Raji (cell line): ENCODE measurements around the gene TM6SF1.

ENCODE experiments used
- POLR2A ChIP-seq: IDR thresholded peaks from 2 replicates; pipeline ENCODE4 v1.6.1; 2011; ENCODE audit warnings: low read depth, low read length, control low read depth; ENCODE audit not compliant: insufficient read depth

Gene TM6SF1

DNA sequence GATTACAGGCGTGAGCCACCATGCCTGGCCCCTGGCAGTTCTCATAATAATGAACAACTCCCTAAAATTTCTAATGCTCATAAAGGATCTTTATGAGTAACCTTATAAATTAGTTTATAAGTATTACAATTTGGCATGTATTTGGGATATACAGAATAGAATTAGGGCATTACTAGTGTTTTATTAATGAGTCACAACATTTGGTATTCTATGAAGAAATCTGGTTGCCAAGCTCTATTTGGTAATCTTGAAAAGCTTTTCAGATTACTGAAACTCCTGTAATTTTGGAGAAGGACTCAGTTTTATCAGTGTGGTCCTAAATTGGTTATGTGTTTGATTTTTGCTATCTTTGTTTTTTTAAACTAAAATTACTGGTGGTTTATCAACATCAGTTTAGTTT is 45.8 kb downstream of the TM6SF1 start:
- TF ChIP-seq POLR2A = no peak

DNA sequence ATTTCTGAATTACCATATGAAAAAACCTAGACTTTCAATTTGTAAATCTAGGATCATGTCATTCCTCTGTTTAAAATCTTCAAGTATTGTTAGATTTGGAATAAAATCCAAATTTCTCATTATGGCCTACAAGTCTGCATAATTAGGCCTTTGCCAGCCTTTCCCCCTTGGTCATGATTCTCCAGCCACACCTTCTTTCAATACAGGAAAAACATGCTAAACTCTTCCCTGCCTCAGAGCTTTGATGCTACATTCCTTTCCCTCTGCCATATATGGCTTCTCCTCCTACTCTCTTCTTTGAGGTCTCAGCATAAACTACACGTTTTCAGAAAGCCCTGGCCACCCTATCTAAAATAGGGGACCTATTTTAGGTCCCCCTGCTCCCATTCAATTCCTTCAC is 48.5 kb downstream of the TM6SF1 start:
- no peak for TF ChIP-seq POLR2A

DNA sequence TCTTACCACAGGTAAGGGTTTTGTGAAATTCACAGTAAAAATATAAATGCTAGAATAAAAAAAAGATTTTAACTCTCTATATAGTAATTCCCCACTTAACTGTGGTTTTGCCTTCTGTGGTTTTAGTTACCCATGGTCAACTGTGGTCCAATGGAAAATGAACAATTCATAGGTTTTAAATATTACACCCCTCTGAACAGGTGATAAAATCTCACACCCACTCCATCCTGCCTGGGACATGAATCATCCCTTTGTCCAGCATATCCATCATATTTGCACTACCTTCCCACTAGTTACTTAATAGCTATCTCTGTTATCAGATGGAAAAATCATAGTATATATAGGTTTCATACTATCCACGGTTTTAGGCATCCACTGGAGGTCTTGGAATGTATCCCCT is 50.9 kb downstream of the TM6SF1 start:
- no peak for TF ChIP-seq POLR2A

DNA sequence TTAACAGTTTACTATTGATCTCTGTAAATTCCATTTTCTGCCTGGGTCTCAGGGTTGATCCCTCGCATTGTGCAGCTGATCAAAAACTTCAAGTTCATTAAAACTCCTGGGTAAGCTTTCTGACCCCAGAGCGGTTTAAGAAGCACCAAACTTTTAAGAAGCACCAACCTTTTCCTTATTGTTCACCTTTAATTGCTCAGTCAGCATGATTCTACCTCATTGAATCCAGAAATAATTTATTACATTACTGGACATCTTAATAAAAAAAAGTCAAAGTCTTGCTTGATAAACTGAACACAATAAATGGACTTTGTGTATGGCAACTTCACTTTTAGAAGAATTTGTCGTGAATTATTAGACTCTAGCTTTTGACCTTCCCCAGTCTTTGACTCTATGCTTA is 53.3 kb downstream of the TM6SF1 start:
- TF ChIP-seq POLR2A = no peak

DNA sequence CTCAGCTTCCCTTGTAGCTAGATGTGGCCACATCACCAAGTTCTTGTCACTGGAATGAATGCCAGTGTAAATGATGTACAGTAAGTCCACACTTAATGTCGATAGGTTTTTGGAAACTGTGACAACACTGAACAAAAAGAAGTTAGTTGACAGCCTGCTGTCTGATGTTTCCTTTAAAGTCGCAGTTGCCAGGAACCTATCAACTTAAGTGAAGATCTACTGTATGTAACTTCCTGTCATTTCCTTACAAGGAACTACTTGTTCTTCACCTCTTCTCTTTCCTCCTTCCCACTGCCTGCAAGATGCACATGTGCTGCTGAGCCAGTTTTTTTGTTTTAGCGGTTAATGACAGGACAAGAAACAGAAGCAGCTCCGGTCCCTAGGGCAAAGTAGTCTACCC is 55.6 kb downstream of the TM6SF1 start:
- TF ChIP-seq POLR2A = no peak

DNA sequence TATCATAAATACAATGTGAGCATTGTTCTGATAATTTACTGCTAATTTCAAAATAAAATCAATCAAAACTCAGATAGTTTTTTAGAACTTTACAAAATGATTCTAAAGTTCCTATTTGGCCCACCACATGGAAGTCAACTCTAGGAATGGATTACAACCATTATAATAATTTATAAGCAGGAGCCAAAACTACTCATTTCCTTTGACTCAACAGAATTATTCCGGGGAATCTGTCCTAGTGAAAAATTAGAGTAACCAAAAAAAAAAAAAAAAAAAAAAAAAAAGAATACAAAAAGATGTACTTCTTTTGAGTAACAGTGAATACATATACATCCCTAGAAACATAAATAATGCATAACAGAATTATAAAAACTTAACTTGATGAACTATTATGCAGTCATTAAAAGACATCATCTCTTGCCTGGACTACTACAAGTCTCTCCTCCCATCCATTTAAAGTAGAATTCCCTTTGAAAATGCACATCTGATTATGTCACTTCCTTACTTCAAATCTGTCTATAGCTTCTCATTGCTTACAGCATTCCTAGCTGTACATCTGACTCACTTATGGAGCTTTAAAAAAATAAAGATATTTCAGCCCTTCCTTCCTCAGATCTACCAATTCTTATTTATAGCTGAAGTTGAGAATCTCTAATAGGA is 56.8 kb downstream of the TM6SF1 start:
- no peak for TF ChIP-seq POLR2A

DNA sequence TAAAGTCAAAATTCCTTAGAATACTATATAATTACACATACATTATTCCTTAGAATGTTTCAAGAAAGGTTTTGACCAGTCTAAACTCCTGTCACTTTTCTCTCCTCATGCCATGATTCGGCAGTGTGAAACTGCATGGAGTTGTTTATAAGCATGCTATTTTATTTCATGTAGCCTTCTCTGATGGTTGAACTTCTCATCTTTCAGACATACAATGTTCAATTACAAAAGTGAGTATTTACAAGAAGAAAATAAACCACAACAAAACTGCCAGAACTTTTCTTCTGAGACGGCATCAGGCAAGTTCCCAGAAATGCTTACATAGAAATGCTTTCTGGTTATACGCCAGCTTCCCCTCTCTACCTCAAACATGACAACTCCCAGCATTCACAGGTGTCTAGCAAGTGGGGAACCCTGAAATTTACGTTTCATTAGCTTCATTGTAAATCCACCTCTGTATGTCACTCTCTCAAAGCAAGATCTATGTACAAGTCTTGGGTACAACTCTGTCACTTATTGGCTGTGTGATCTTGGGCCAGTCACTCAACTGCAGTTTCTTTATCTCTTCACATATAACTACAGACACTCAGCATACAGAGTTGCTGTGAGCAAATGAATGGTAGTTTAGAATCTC is 57.4 kb downstream of the TM6SF1 start:
- TF ChIP-seq POLR2A = no peak

DNA sequence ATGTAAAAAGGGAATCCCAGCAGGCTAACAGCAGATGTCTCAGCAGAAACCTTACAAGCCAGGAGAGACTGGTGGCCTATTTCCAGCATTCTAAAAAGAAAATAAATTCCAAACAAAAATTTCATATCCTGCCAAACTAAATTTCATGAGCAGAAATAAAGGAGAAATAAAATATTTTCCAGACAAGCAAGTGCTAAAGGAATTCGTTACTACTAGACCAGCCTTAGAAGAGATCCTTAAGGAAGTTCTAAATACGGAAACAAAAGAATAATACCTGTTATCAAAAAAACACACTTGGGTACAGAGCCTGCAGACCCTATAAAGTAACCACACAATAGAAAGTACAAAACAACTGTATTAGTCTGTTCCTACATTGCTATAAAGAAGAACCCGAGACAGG is 58.8 kb downstream of the TM6SF1 start:
- TF ChIP-seq POLR2A = no peak

DNA sequence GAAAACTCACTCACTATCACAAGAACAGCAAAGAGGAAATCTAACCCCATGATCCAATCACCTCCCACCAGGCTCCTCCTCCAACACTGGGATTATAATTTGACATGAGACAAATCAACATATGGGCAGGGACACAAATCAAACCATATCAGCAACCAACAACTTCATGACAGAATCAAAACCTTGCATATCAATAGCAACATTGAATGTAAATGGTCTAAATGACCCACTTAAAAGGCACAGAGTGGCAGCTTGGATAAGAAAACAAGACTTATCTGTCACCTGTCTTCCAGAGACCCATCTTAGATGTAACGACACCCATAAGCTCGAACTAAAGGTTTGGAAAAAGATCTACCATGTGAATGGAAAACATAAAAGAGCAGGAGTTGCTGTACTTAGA is 59.4 kb downstream of the TM6SF1 start:
- no peak for TF ChIP-seq POLR2A

DNA sequence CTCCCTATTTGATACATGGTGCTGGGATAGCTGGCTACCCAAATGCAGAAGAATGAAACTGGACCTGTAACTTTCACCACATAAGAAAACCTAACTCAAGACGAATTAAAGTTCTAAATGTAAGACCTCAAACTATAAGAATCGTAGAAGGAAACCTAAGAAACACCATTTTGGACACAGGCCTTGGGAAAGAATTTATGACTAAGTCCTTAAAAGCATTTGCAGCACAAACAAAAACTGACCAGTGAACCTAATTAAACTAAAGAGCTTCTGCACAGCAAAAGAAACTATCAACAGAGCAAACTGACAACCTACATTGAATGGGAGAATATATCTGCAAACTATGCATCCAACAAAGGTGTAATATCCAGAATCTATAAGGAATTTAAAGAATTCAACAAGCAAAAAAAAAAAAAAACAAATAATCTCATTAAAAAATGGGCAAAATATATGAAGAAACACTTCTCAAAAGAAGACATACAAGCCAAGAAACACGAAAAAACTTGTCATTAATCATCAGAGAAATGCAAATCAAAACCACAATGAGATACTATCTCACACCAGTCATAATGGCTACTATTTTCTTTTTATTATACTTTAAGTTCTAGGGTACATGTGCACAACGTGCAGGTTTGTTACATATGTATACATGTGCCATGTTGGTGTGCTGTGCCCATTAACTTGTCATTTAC is 63.2 kb downstream of the TM6SF1 start:
- no peak for TF ChIP-seq POLR2A

DNA sequence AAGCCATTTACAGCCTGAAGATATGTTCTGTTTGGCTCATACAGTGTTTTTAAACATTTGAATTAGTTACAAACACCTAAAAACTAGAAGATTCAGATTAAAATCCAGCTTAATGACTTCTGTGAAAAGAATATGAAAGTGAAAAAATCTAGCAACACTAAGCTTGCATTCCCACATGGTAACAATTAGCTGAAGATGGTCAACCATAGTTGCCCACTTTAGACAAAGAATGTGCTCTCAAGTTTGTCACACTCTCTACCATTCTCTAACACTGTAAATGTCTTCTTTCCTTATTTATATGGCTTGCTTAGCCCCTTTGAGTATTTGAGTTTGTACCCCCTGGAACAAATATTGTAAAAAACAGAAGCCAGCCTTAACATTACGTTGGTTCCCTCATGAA is 67.4 kb downstream of the TM6SF1 start:
- no peak for TF ChIP-seq POLR2A

DNA sequence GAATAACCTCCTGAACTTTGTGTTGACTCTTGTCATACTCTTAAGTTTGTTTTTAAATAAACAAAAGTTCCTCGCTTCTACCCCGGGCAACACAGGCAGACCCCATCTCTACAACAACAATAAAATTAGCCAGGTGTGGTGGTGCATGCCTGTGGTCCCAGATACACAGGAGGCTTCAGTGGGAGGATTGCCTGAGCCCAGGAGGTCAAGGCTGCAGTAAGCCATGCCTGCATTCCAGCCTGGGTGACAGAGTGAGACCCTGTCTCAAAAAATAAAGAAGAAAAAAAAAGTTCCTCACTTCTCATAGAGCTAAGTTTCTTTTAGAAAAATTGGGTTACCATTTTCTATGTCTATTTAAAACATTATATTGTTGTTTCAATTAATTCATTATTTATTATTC is 70.9 kb downstream of the TM6SF1 start:
- no peak for TF ChIP-seq POLR2A

DNA sequence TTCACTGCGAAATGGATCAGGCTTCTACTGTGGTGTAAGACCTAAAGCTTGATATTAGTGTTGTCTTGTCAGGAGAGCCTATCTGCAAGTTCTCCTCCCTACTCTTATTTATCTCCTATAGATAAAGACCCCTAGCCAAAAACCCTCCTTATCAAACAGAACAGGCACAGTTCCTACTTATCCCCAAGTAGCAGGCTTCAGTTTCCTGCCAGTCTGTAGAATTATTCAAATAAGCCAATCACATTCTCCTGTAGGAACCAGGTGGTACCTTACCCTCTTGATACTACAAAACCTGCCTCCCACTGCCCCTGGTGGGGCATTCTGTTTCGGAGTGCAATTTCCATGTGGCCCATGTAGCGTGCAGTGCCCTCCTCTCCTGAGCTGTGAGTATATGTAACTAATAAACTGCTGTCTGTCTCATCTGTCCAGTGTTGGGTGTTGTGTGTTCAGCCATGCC is 71.5 kb downstream of the TM6SF1 start:
- TF ChIP-seq POLR2A = no peak

DNA sequence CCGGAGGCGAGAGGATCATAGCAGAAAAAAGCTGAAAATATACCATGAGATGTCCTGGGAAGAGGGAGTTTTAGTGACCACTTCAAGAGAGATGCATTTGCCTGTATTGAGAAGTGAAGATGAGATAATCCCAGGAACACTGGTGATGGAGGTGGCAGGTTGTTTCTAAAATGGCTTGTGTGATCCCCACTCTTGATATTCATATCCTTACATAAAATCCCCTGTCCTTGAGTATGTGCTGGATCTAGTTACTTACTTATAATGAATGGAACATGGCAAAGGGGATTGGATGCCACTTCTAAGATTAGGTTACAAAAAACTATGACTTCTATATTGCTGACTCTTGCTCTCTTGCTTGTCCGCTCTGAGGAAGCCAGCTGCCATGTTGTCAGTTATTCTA is 78.1 kb downstream of the TM6SF1 start:
- TF ChIP-seq POLR2A = no peak
